NCI-H2029 treated with DMSO at 0.1 percent for 48 hours (cell line): ENCODE results near the gene SGSM2.

ENCODE experiments used
- DNase-seq: peaks from one replicate; lab custom pipeline; 2025; lab: John Stamatoyannopoulos, UW

SGSM2 gene

GRCh38 chr17:2337544-2338314 is 428 bp downstream of the SGSM2 start:
- no peak for DNase-seq

- no peak for DNase-seq
These were observed 985 bp downstream of the SGSM2 start for GRCh38 chr17:2338315-2338657.

- peak; percentile 2 for DNase-seq
These were observed 6.1 kb downstream of the SGSM2 start for GRCh38 chr17:2343421-2343820.

GRCh38 chr17:2344528-2344927 is 7.2 kb downstream of the SGSM2 start:
- DNase-seq, result no peak

DNA sequence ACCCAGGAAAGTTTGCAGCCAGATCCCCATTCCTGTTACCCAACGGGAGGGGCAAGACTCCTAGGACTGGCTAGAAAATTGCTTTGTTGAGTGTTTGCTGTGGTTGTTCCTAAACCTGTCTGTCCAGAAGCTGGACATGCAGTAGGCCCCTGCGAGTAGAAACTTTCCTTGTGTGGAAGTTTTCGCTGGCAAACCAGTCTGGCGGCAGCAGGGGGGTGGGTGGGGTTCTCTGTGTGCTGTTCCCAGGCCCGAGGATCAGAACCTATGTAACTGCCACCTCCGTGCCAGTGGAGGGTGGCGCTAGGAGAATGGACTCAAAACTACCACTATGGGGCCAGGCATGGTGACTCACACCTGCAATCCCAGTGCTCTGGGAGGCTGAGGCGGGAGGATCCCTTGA is 9.2 kb downstream of the SGSM2 start:
- no peak for DNase-seq

- DNase-seq, result peak; percentile 60
These were observed 10.7 kb downstream of the SGSM2 start for GRCh38 chr17:2347805-2348685.

- no peak for DNase-seq
These were observed 14.0 kb downstream of the SGSM2 start for GRCh38 chr17:2351269-2351668.

GRCh38 chr17:2354311-2354710 is 17.0 kb downstream of the SGSM2 start:
- no peak for DNase-seq

DNA sequence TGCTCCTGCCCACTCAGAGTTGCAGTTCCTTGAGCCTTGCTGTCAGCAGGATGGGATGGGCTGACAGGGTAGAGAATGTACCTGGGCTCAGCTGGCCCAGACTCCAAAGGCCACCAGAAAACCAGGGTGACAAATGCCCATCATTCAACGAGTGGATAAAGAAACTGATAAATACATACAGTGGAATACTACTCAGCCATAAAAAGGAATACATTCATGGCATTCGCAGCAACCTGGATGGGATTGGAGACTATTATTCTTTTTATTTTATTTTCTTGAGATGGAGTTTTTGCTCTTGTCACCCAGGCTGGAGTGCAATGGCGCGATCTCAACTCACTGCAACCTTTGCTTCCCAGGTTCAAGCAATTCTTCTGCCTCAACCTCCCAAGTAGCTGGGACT is 19.9 kb downstream of the SGSM2 start:
- no peak for DNase-seq

GRCh38 chr17:2357931-2358434 is 20.7 kb downstream of the SGSM2 start:
- DNase-seq, result no peak

DNA sequence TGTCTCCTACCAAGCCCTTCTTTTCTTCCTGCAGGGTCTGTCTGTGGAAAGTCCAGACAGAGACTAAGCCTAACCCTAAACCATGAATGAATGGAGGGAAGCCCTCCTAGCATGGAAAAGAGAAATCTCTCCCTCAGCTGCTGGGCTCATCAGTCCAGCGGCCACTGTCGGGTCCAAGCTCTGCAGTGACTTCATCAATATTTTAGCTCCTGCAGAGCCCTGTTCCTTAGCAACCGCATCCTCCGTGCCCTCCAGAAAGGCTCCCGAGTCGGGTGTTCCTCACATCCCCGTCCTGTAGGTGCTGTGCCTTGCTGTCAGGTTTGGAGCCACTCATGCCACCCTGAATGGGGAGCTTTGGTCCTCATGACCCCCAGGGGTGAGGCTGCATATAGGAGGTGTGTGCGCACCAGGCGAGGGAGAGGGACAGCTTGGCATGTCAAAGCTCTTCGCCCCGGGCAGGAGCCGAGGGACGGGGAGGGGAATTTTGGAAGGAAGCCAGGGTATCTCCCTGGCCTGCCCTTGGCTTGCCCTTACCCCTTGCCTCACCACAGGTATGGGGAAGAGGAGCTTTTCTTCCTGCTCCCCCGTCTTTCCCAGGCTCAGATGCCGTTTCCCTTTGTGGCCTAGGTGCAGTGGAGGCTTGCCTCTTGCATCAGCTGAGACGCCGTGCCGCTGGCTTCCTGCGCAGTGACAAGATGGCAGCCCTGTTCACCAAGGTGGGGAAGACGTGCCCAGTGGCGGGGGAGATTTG is 23.9 kb downstream of the SGSM2 start:
- no peak for DNase-seq

DNA sequence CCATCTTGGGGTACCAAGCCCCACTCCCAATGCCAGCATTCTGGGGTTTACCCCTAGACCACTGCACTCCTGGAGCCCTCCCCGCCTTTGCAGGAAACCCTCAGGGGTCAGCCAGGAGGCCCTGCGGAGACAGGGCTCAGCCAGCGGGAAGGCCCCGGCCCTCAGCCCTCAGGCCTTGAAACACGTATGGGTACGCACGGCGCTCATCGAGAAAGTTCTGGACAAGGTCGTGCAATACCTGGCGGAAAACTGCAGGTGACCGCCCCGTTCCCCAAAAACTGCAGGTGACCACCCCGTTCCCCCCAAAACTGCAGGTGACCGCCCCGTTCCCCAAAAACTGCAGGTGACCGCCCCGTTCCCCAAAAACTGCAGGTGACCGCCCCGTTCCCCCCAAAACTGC is 24.7 kb downstream of the SGSM2 start:
- no peak for DNase-seq

- DNase-seq, result no peak
These were observed 25.1 kb downstream of the SGSM2 start for GRCh38 chr17:2362416-2362815.

GRCh38 chr17:2362881-2363280 is 25.6 kb downstream of the SGSM2 start:
- no peak for DNase-seq

- DNase-seq, result no peak
These were observed 26.0 kb downstream of the SGSM2 start for GRCh38 chr17:2363318-2363717.

DNA sequence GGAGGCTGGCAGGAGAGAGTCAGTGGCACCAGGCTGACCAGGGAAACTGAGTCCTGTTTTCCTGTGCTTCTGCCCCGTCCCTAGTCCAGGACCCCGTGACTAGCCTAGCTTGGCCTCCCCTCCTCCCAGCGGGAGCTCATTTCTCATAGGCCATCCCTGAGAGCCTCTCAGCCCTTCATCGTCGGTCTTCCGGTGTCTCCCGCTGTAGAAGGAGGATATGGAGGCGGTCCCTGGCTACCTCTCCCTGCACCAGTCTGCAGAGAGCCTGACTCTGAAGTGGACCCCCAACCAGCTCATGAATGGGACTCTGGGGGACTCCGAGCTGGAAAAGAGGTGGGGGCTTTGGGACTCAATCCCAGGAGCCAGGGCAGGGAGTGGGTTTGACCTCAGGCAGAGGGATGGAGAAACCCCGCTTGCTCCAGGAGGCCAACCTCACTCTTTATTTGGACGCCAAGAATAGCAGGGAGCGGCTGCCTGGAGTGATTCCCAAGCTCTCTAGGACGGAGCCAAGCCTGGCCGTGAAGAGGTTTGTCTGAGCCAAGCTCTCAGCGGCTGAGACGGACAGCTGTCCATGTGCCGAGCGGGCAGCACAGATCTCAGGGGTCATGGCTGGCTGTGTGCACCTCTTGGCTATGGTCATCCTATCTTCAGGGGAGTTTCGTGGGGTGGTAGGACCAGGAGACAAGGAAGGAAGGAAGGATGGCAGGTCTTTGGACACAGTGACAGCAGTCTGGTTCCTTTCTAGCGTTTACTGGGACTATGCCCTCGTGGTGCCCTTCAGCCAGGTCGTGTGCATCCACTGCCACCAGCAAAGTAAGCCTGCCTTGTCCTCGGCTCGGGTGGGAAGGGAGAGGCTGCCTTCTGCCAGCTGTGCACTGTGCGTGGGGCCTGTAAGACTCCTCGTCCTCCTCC is 26.8 kb downstream of the SGSM2 start:
- DNase-seq, result no peak

GRCh38 chr17:2364763-2365116 is 27.4 kb downstream of the SGSM2 start:
- DNase-seq, result no peak

GRCh38 chr17:2365132-2365531 is 27.8 kb downstream of the SGSM2 start:
- DNase-seq, result no peak

GRCh38 chr17:2366747-2367494 is 29.6 kb downstream of the SGSM2 start:
- no peak for DNase-seq

- DNase-seq, result no peak
These were observed 31.1 kb downstream of the SGSM2 start for GRCh38 chr17:2368359-2368758.

DNA sequence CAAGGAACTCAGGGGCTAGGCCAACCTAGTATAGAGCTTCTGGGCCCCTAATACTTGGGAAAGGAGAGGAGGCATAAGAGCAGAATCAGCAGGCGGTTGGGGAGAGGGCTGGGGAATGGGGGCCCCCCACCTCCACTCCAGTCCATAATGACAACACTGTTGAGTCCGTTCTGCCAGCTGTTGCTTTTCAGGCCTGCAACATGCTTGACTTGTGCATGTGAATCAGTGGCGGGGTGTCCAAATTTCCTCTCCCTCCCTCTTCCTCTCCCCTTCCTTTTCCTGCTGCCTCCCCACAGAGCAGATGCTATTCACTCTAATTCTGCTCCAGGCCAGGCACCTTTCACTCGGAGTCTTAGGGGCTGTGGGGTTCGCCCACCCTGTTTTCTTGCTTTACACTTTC is 31.7 kb downstream of the SGSM2 start:
- DNase-seq, result no peak
